Neural progenitor cell (in vitro differentiated cells): Measurements from ENCODE around the gene C2. TPM values are rescaled to one million over a fixed set of nuclear protein-coding genes. Genes with fewer than 3 reads are reported as not detected.
"Not testable (repeated sequence)": the region's sequence is repeated elsewhere in the genome, so short reads cannot be mapped to it uniquely, and the experiment has no call there.

Experiments used
- DNase-seq: peaks from one replicate; pipeline ENCODE4 v3.0.0-alpha.2; 2016; ENCODE audit warnings: low spot score
- H2AFZ ChIP-seq: fragments of 200-600 bp; sonication (generic); replicated peaks from 2 replicates; pipeline ENCODE4 v1.6.1; 2016; ENCODE audit warnings: antibody characterized with exemption
- H3F3A ChIP-seq: fragments of 200-600 bp; sonication (generic); 2 replicates; pipeline ENCODE4 v1.6.1; 2016; ENCODE audit warnings: antibody characterized with exemption, low read depth
- H3K27ac ChIP-seq: fragments of 200-600 bp; sonication (generic); 2 replicates; pipeline ENCODE4 v1.5.1; 2016; ENCODE audit warnings: mild to moderate bottlenecking
- H3K27me3 ChIP-seq: fragments of 200-600 bp; sonication (generic); 2 replicates; pipeline ENCODE4 v1.6.1; 2016; ENCODE audit warnings: mild to moderate bottlenecking, moderate library complexity
- H3K36me3 ChIP-seq: fragments of 200-600 bp; sonication (generic); 2 replicates; pipeline ENCODE4 v1.5.1; 2016
- H3K4me1 ChIP-seq: fragments of 200-600 bp; sonication (generic); 2 replicates; pipeline ENCODE4 v1.6.1; 2016; ENCODE audit warnings: mixed run types
- H3K4me2 ChIP-seq: fragments of 200-600 bp; sonication (generic); 2 replicates; pipeline ENCODE4 v1.6.1; 2016
- H3K4me3 ChIP-seq: fragments of 200-600 bp; sonication (generic); 2 replicates; pipeline ENCODE4 v1.5.1; 2016
- H3K79me2 ChIP-seq: fragments of 200-600 bp; sonication (generic); 2 replicates; pipeline ENCODE4 v1.6.1; 2016; ENCODE audit warnings: low read depth
- H3K9ac ChIP-seq: fragments of 200-600 bp; sonication (generic); 2 replicates; pipeline ENCODE4 v1.6.1; 2016
- H3K9me3 ChIP-seq: fragments of 200-600 bp; sonication (generic); 2 replicates; pipeline ENCODE4 v1.5.1; 2016; ENCODE audit warnings: low read depth
- H4K20me1 ChIP-seq: fragments of 200-600 bp; sonication (generic); 2 replicates; pipeline ENCODE4 v1.6.1; 2016; ENCODE audit warnings: low read depth
- H3K27ac Mint-ChIP-seq: 3 replicates; pipeline ENCODE4 v1.8.0; 2021; ENCODE audit warnings: mixed read lengths
- H3K27me3 Mint-ChIP-seq: 2 replicates; pipeline ENCODE4 v1.8.0; 2022; ENCODE audit warnings: low read depth, mild to moderate bottlenecking, inconsistent platforms, moderate library complexity, mixed read lengths; ENCODE audit not compliant: insufficient read depth
- H3K36me3 Mint-ChIP-seq: 3 replicates; pipeline ENCODE4 v1.8.0; 2021; ENCODE audit warnings: mixed read lengths
- H3K4me1 Mint-ChIP-seq: 3 replicates; pipeline ENCODE4 v1.8.0; 2021; ENCODE audit warnings: mixed read lengths
- H3K4me3 Mint-ChIP-seq: 3 replicates; pipeline ENCODE4 v1.8.0; 2021; ENCODE audit warnings: mild to moderate bottlenecking, moderate library complexity, mixed read lengths
- H3K9me3 Mint-ChIP-seq: 3 replicates; pipeline ENCODE4 v1.8.0; 2020; ENCODE audit warnings: mixed read lengths
- microRNA counts: library from miRNA; unstranded; fragments of <30 nt; microRNA quantifications from one replicate; lab custom pipeline; 2016
- microRNA-seq: library from miRNA; unstranded; fragments of <30 nt; microRNA quantifications from one replicate; pipeline ENCODE4, GENCODE V29; 2016
- small RNA-seq: library from RNA; depleted of rRNA; stranded (forward); fragments of <200 nt; gene quantifications from one replicate; pipeline ENCODE3, GENCODE V24; 2015
- total RNA-seq: library from RNA; depleted of rRNA; stranded (reverse); fragments of >200 nt; gene quantifications from 2 replicates; pipeline ENCODE4 v1.2.3, GENCODE V29; 2015; ENCODE audit warnings: low replicate concordance

Gene C2
- total RNA-seq, 1 donor from 2014 or later: 1.1 TPM

- not testable (repeated sequence) for H3K27me3 Mint-ChIP-seq, H3K9ac ChIP-seq, H3K27ac Mint-ChIP-seq, H2AFZ ChIP-seq, H3K4me3 Mint-ChIP-seq, H3K4me3 ChIP-seq, H3K4me1 ChIP-seq, H3K79me2 ChIP-seq, H3K4me2 ChIP-seq, H3K27me3 ChIP-seq, H3K36me3 ChIP-seq, H3K4me1 Mint-ChIP-seq, H3F3A ChIP-seq, H3K36me3 Mint-ChIP-seq, DNase-seq, H3K9me3 Mint-ChIP-seq, H3K27ac ChIP-seq, H3K9me3 ChIP-seq, H4K20me1 ChIP-seq
Measured at GRCh38 chr6:31981744-31982143, 54.2 kb downstream of the C2 start, which contains the start of gene C4A. Gene C4A, plus strand, starts transcription at chr6:31982057. Its CDS starts 51 bp downstream, at chr6:31982108.

- not testable (repeated sequence) for H3K9me3 Mint-ChIP-seq, H3K9ac ChIP-seq
Measured at GRCh38 chr6:31989363-31989762, 61.8 kb downstream of the C2 start.

GRCh38 chr6:31994421-31994820, 66.9 kb downstream of the C2 start:
- H3K9me3 ChIP-seq, H3K9ac ChIP-seq, H3K79me2 ChIP-seq, H3K36me3 Mint-ChIP-seq, H3K27ac Mint-ChIP-seq, H3K27me3 ChIP-seq, H3K27ac ChIP-seq, DNase-seq, H3K4me2 ChIP-seq, H3K36me3 ChIP-seq, H3K9me3 Mint-ChIP-seq, H3K4me1 Mint-ChIP-seq, H3K4me1 ChIP-seq, H2AFZ ChIP-seq, H3K4me3 Mint-ChIP-seq, H4K20me1 ChIP-seq, H3F3A ChIP-seq, H3K4me3 ChIP-seq, H3K27me3 Mint-ChIP-seq: not testable (repeated sequence)

More at GRCh38 chr6:31989363-31989762, 61.8 kb downstream of the C2 start:
- not testable (repeated sequence) for H3K4me1 ChIP-seq, H3K36me3 Mint-ChIP-seq, H3K27ac ChIP-seq, H3K4me1 Mint-ChIP-seq, H3K27me3 ChIP-seq, H3F3A ChIP-seq, DNase-seq, H4K20me1 ChIP-seq, H3K4me2 ChIP-seq, H3K79me2 ChIP-seq, H2AFZ ChIP-seq, H3K27me3 Mint-ChIP-seq, H3K4me3 ChIP-seq, H3K9me3 ChIP-seq, H3K27ac Mint-ChIP-seq, H3K36me3 ChIP-seq, H3K4me3 Mint-ChIP-seq

MicroRNAs within 50 kb of the gene (microRNA counts, 767-probe panel; counts per million panel counts)
- microRNA hsa-miR-1236 (lab: Ali Mortazavi, UCI): 460 counts per million, percentile 90 among the panel's probes with 10 or more counts

Small RNA genes lying within 50 kb of the gene (microRNA-seq; reads per million reads assigned to microRNA genes)
- gene MIR1236: not detected

Small RNA genes lying within 50 kb of the gene (small RNA-seq; reads per million reads assigned to genes)
- gene AL645922.1: not detected

Other genes starting within 250 kb of the C2 start
- gene LY6G5C, start 246.7 kb upstream of the C2 start, total RNA-seq: 0.09 TPM in 1 of 2 replicates, not detected in the other
- gene ABHD16A, start 224.4 kb upstream of the C2 start, total RNA-seq: 21.3 and 45.0 TPM in 2 replicates
- gene LY6G6F, start 220.9 kb upstream of the C2 start, total RNA-seq: not detected in 2 replicates
- gene LY6G6D, start 212.4 kb upstream of the C2 start, total RNA-seq: 0.90 TPM in 1 of 2 replicates, not detected in the other
- gene LY6G6C, start 206.0 kb upstream of the C2 start, total RNA-seq: not detected in 2 replicates
- not detected in 2 replicates for gene MPIG6B, start 204.3 kb upstream of the C2 start, total RNA-seq
- gene DDAH2, start 198.4 kb upstream of the C2 start, total RNA-seq: 94.3 and 202 TPM in 2 replicates
- gene CLIC1, start 191.2 kb upstream of the C2 start, total RNA-seq: 234 and 307 TPM in 2 replicates
- 45.5 and 50.9 TPM in 2 replicates for gene MSH5, start 187.7 kb upstream of the C2 start, total RNA-seq
- gene SAPCD1, start 165.1 kb upstream of the C2 start, total RNA-seq: 10.1 and 11.9 TPM in 2 replicates
- 0.15 and 0.34 TPM in 2 replicates for gene VWA7, start 150.4 kb upstream of the C2 start, total RNA-seq
- gene VARS1, start 132.0 kb upstream of the C2 start, total RNA-seq: 34.1 and 66.8 TPM in 2 replicates
- 105 and 125 TPM in 2 replicates for gene LSM2, start 120.8 kb upstream of the C2 start, total RNA-seq
- 0.49 and 1.2 TPM in 2 replicates for gene HSPA1L, start 112.4 kb upstream of the C2 start, total RNA-seq
- 36.0 and 84.3 TPM in 2 replicates for gene HSPA1A, start 112.2 kb upstream of the C2 start, total RNA-seq
- 35.3 and 65.1 TPM in 2 replicates for gene HSPA1B, start 100.0 kb upstream of the C2 start, total RNA-seq
- 17.4 and 30.3 TPM in 2 replicates for gene NEU1, start 64.9 kb upstream of the C2 start, total RNA-seq
- gene SLC44A4, start 48.7 kb upstream of the C2 start, total RNA-seq: 0.32 and 0.93 TPM in 2 replicates
- 93.3 and 189 TPM in 2 replicates for gene EHMT2, start 30.0 kb upstream of the C2 start, total RNA-seq
- 8.4 and 25.6 TPM in 2 replicates for gene ZBTB12, start 25.6 kb upstream of the C2 start, total RNA-seq
- gene CFB, start 18.4 kb downstream of the C2 start, total RNA-seq: 0.50 TPM in 1 of 2 replicates, not detected in the other
- 129 and 135 TPM in 2 replicates for gene NELFE, start 31.3 kb downstream of the C2 start, total RNA-seq
- 21.0 and 50.5 TPM in 2 replicates for gene SKIC2, start 31.5 kb downstream of the C2 start, total RNA-seq
- gene DXO, start 44.4 kb downstream of the C2 start, total RNA-seq: 10.2 and 23.0 TPM in 2 replicates
- 1.7 and 4.3 TPM in 2 replicates for gene C4A, start 54.3 kb downstream of the C2 start, total RNA-seq
- 0.30 and 1.5 TPM in 2 replicates for gene C4B, start 87.1 kb downstream of the C2 start, total RNA-seq
- gene CYP21A2, start 110.7 kb downstream of the C2 start, total RNA-seq: 0.09 TPM in 1 of 2 replicates, not detected in the other
- 0.71 and 3.2 TPM in 2 replicates for gene TNXB, start 181.6 kb downstream of the C2 start, total RNA-seq
- gene ATF6B, start 200.5 kb downstream of the C2 start, total RNA-seq: 19.4 and 41.8 TPM in 2 replicates
- gene FKBPL, start 202.6 kb downstream of the C2 start, total RNA-seq: 3.6 and 11.8 TPM in 2 replicates
- gene PRRT1, start 224.2 kb downstream of the C2 start, total RNA-seq: 0.40 TPM in 1 of 2 replicates, not detected in the other
- 18.6 and 38.2 TPM in 2 replicates for gene PPT2, start 226.4 kb downstream of the C2 start, total RNA-seq
- 3.8 and 16.1 TPM in 2 replicates for gene EGFL8, start 236.9 kb downstream of the C2 start, total RNA-seq
- gene AGPAT1, start 248.4 kb downstream of the C2 start, total RNA-seq: 46.9 and 105 TPM in 2 replicates